K562 (cell line): ENCODE data around the gene RAP1GAP2. TPM values are rescaled to one million over a fixed set of nuclear protein-coding genes. Genes with fewer than 3 reads are reported as not detected.

Experiments used
- ARID1B ChIP-seq: fragments of 450-650 bp; IDR thresholded peaks from 2 replicates; pipeline ENCODE4 v1.6.1; 2016; ENCODE audit warnings: antibody characterized with exemption, mild to moderate bottlenecking, inconsistent platforms
- BHLHE40 ChIP-seq: IDR thresholded peaks from 2 replicates; pipeline ENCODE4 v1.6.1; 2011; ENCODE audit warnings: low read length, improper control_type of control experiment
- BRD4 ChIP-seq: fragments of 200-600 bp; sonication (generic); IDR thresholded peaks from 2 replicates; pipeline ENCODE4 v1.6.1; 2017; ENCODE audit warnings: inconsistent platforms
- CBFB ChIP-seq: sonication (generic); formaldehyde crosslinking; IDR thresholded peaks from 2 replicates; pipeline ENCODE4 v1.4.0; 2020; ENCODE audit warnings: mild to moderate bottlenecking, missing genetic modification reagents
- FOXM1 ChIP-seq, 2 experiments: fragments of 450-650 bp in 1 of 2; sonication (generic) in 1 of 2; formaldehyde crosslinking in 1 of 2; IDR thresholded peaks; 2 replicates each; pipeline versions ENCODE4 v1.6.1 to v1.9.0; 2017 to 2022; ENCODE audit warnings: low read depth in 2 of 2, mild to moderate bottlenecking in 2 of 2, missing genetic modification reagents in 1 of 2, moderate library complexity in 1 of 2
- GABPA ChIP-seq: fragments of 200-800 bp; sonication (Bioruptor generic); conservative IDR thresholded peaks from 2 replicates; pipeline ENCODE4 v1.6.1; 2016; ENCODE audit warnings: low read depth, missing genetic modification characterization, missing compliant biosample characterization
- HNRNPH1 ChIP-seq: fragments of 200-400 bp; formaldehyde crosslinking; optimal IDR thresholded peaks from 2 replicates; pipeline ENCODE3; 2017; ENCODE audit warnings: low read depth, mild to moderate bottlenecking, low read length, moderate library complexity
- KLF6 ChIP-seq: fragments of 250-450 bp; sonication (Bioruptor Pico); IDR thresholded peaks from 2 replicates; pipeline ENCODE4 v1.4.0; 2020; ENCODE audit warnings: mild to moderate bottlenecking, moderate library complexity, borderline replicate concordance
- NEUROD1 ChIP-seq: fragments of 150-350 bp; IDR thresholded peaks from 2 replicates; pipeline ENCODE4 v1.6.1; 2014; ENCODE audit warnings: borderline replicate concordance, low read length, low read depth; ENCODE audit not compliant: partially characterized antibody
- RBM34 ChIP-seq: fragments of 200-400 bp; formaldehyde crosslinking; IDR thresholded peaks from 2 replicates; pipeline ENCODE4 v1.6.1; 2018; ENCODE audit warnings: low read length, borderline replicate concordance; ENCODE audit not compliant: insufficient read depth
- REST ChIP-seq, 2 experiments: fragments of 450-650 bp; formaldehyde crosslinking in 1 of 2; IDR thresholded peaks; 2 replicates each; pipeline versions ENCODE4 v1.4.0 to v1.6.1; 2014 to 2020; ENCODE audit warnings: mild to moderate bottlenecking in 2 of 2, borderline replicate concordance in 1 of 2, low read depth in 1 of 2
- TCF3 ChIP-seq: sonication (generic); formaldehyde crosslinking; IDR thresholded peaks from 2 replicates; pipeline ENCODE4 v1.4.0; 2020; ENCODE audit warnings: mild to moderate bottlenecking, missing genetic modification reagents
- polyA plus RNA-seq, 8 experiments: library from polyadenylated mRNA; depleted of rRNA in 4 of 8; stranded (reverse) in 5 of 8; unstranded in 3 of 8; fragments of >200 nt; fragmentation: Nextera tagmentation in 2 of 8; fragmentation: Illumina TruSeq in 1 of 8; extraction: Ambion mirVana in 2 of 8; extraction: Trizol in 1 of 8; gene quantifications; 2 replicates each; pipeline versions ENCODE4 v1.2.1 to v1.2.3, GENCODE V29; 2011 to 2014; ENCODE audit warnings: inconsistent platforms in 1 of 8, missing spikeins in 1 of 8
- total RNA-seq, 7 experiments: library from RNA; depleted of rRNA in 6 of 7; stranded (reverse); fragments of >200 nt in 6 of 7; fragmentation: Illumina TruSeq in 2 of 7; extraction: Trizol in 2 of 7; gene quantifications; 2 replicates each; pipeline versions ENCODE4 v1.2.1 to v1.2.3, GENCODE V29; 2011 to 2021; ENCODE audit warnings: low replicate concordance in 1 of 7
- TF ChIP-seq, protein P1 (sequence below): IDR thresholded peaks from 3 replicates; pipeline ENCODE4 v1.6.1; 2011; ENCODE audit warnings: borderline replicate concordance, mild to moderate bottlenecking; ENCODE audit not compliant: insufficient read length, insufficient read depth
- TF ChIP-seq, protein P2 (sequence below): sonication (generic); formaldehyde crosslinking; IDR thresholded peaks from 2 replicates; pipeline ENCODE4 v1.8.0; 2022; ENCODE audit warnings: missing genetic modification reagents, mild to moderate bottlenecking, moderate library complexity, borderline replicate concordance
- TF ChIP-seq, protein P3 (sequence below): fragments of 450-650 bp; IDR thresholded peaks from 2 replicates; pipeline ENCODE4 v1.6.1; 2016; ENCODE audit warnings: missing biosample characterization, missing genetic modification characterization

The RAP1GAP2 gene
- total and polyA plus RNA-seq, 9 of the 15 experiments (the other 6 are each of a cell fraction or from before 2014, with no cell fraction given): 0.01 to 1.3 (median 0.42) TPM; not detected in 1

GRCh38 chr17:2786176-2786881 is 9.9 kb upstream of the RAP1GAP2 start (continued):
- no peak for TF ChIP-seq CBFB (CRISPR knock-in tag)
- TF ChIP-seq RBM34: no peak
- TF ChIP-seq, protein P1, sequence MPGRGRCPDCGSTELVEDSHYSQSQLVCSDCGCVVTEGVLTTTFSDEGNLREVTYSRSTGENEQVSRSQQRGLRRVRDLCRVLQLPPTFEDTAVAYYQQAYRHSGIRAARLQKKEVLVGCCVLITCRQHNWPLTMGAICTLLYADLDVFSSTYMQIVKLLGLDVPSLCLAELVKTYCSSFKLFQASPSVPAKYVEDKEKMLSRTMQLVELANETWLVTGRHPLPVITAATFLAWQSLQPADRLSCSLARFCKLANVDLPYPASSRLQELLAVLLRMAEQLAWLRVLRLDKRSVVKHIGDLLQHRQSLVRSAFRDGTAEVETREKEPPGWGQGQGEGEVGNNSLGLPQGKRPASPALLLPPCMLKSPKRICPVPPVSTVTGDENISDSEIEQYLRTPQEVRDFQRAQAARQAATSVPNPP: no peak
- TF ChIP-seq REST (IDR thresholded peaks at IDR 0.05; ENCODE audit: borderline replicate concordance): peak; percentile 60
- TF ChIP-seq REST (CRISPR knock-in tag; IDR thresholded peaks at IDR 0.05; ENCODE audit: low read depth): no peak
- no peak for TF ChIP-seq KLF6 (CRISPR knock-in tag)
- TF ChIP-seq, protein P2, sequence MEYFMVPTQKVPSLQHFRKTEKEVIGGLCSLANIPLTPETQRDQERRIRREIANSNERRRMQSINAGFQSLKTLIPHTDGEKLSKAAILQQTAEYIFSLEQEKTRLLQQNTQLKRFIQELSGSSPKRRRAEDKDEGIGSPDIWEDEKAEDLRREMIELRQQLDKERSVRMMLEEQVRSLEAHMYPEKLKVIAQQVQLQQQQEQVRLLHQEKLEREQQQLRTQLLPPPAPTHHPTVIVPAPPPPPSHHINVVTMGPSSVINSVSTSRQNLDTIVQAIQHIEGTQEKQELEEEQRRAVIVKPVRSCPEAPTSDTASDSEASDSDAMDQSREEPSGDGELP: peak; percentile 97
- TF ChIP-seq BHLHE40: no peak
- TF ChIP-seq NEUROD1: no peak
- TF ChIP-seq GABPA (tag): peak; percentile 33; the same call in 1 of the 2 replicates
- no peak for TF ChIP-seq FOXM1 (IDR thresholded peaks at IDR 0.05; ENCODE audit: low read depth)
- TF ChIP-seq FOXM1 (CRISPR knock-in tag; IDR thresholded peaks at IDR 0.05; ENCODE audit: low read depth): no peak
- peak; percentile 51 for TF ChIP-seq TCF3 (CRISPR knock-in tag)
- no peak for TF ChIP-seq BRD4
- no peak for TF ChIP-seq HNRNPH1
- TF ChIP-seq ARID1B: peak; percentile 43; the same call in 1 of the 2 replicates
- TF ChIP-seq, protein P3, sequence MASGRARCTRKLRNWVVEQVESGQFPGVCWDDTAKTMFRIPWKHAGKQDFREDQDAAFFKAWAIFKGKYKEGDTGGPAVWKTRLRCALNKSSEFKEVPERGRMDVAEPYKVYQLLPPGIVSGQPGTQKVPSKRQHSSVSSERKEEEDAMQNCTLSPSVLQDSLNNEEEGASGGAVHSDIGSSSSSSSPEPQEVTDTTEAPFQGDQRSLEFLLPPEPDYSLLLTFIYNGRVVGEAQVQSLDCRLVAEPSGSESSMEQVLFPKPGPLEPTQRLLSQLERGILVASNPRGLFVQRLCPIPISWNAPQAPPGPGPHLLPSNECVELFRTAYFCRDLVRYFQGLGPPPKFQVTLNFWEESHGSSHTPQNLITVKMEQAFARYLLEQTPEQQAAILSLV: no peak
